HPDE6-E6E7 (cell line): ENCODE results near the gene ZNF311.
"Not testable (repeated sequence)": the region's sequence is repeated elsewhere in the genome, so short reads cannot be mapped to it uniquely, and the experiment has no call there.

Experiments
- DNase-seq: peaks from one replicate; pipeline ENCODE4 v3.0.0; 2011; ENCODE audit warnings: missing footprints; ENCODE audit errors: extremely low spot score

ZNF311 gene

GRCh38 chr6:28953585-28954258 is 51.4 kb downstream of the ZNF311 start:
- DNase-seq: peak; percentile 27

DNA sequence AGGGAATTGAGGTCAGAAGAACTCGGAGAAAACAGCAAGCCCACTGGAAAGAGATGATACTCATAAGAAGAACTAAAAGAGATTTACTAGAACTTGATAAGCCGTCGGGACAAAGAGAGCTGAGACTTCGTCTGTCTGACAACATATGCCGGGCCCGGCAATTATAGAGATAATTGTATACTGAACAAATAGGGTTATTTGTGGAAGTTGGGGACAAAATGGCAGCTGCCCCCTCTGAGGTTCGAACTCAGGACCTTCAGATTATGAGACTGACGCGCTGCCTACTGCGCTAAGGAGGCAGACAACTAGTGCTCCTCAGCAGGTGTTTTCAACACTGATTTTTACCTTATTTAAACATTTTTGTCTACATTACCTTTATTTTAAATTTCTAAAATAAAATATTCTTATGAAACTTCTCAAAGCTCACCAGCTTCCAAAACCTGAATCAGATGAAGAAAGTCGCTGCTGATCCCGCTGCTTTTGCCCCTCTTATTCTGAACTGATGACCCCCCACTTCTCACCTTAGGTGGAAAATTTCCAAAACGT is 52.0 kb downstream of the ZNF311 start:
- DNase-seq: peak; percentile 39

DNA sequence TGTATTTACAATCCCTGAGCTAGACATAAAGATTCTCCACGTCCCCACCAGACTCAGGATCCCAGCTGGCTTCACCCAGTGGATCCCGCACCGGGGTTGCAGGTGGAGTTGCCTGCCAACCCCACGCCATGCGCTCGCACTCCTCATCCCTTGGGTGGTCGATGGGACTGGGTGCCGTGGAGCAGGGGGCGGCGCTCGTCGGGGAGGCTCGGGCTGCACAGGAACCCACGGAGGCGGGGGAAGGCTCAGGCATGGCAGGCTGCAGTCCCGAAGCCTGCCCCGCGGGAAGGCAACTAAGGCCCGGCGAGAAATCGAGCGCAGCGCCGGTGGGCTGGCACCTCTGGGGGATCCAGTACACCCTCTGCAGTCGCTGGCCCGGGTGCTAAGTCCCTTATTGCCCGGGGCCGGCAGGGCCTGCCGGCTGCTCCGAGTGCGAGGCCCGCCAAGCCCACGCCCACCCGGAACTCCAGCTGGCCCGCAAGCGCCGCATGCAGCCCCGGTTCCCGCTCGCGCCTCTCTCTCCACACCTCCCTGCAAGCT is 55.4 kb downstream of the ZNF311 start:
- not testable (repeated sequence) for DNase-seq

DNA sequence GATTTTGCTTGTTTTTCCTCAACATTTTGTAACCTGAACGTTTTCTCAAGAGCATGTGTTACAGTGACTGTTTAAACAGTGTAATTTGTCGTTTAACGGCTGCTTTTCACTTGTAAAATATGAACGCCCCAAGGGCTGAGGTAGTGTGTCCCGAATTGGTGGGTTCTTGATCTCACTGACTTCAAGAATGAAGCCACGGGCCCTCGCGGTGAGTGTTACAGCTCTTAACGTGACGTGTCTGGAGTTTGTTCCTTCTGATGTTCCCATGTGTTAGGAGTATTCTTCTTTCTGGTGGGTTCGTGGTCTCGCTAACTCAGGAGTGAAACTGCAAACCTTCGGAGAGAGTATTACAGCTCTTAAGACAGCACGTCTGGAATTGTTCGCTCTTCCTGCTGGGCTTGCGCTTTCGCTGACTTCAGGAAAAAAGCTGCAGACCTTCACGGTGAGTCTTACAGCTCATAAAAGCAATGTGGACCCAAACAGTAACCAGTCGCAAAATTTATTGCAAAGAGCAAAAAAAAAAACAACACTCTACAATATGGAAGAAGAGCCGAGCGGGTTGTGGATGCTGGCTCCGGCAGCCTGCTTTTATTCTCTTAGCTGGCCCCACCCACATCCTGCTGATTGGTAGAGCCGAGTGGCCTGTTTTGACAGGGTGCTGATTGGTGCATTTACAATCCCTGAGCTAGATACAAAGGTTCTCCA is 56.2 kb downstream of the ZNF311 start:
- DNase-seq: no peak

DNA sequence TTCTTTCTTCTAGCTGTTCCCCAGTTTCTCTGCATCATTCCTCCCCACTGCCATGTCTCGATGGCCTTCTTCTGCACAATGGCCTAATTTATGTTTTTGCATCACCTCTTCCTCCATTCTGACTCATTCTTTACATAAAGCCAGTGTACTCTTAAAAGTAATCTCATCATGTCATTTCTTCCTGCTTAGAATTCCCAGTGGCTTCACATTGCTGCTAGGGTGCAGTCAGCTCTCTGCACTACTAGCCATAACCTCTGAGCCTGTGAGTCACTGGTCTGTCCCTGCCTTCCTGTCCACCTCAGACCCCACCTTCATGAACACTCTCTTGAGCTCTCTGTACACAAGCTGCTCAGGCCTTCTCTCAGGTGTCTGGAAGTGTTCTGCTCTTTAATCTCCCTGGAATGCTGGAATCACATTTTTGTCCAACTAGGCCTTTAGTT is 57.3 kb downstream of the ZNF311 start:
- DNase-seq: peak; percentile 40

- no peak for DNase-seq
These were observed 57.9 kb downstream of the ZNF311 start for GRCh38 chr6:28947067-28947765.

DNA sequence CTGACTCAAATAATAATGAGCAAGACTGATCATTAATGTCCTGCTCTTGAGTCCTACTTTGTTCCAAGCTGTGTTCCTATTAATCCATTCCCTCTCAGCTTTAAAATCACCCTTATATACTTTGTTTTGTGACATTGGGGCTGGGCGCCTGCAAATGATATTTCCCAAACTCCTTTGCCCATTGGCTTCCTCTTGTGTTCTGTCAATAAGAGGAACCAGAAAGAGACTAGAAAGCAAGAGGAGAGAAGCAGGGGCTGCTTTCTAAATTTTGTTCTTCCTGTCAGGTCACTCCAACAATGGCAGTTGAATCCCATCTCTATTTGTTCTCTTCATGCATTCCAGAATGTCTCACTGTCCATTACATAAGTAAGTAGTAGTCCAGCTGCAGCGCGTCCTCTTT is 59.8 kb downstream of the ZNF311 start:
- no peak for DNase-seq
